HEK293 (cell line): ENCODE data around the gene PLEKHG4B.
A peak's percentile ranks its signal among the peaks of the same experiment; 100 is the strongest.

ENCODE experiments used
- CTCF ChIA-PET: fragments of 350-600 bp; formaldehyde crosslinking; extraction: SDS; loops from one replicate; lab custom pipeline; 2021; ENCODE audit warnings: antibody characterized with exemption; lab: Yijun Ruan, JAX
- POLR2A ChIA-PET: fragments of 300-600 bp; formaldehyde crosslinking; extraction: SDS; loops from one replicate; lab custom pipeline; 2020; ENCODE audit warnings: antibody characterized with exemption, inconsistent platforms; lab: Yijun Ruan, JAX
- H3K27ac ChIP-seq: fragments of 200-500 bp; sonication (Bioruptor generic); 2 replicates; pipeline ENCODE4 v1.5.1; 2014; ENCODE audit warnings: low read depth, low read length, control low read depth, inconsistent platforms; ENCODE audit errors: extremely low read depth
- H3K36me3 ChIP-seq, 2 experiments: fragments of 200-500 bp in 1 of 2; sonication (Bioruptor generic) in 1 of 2; 1 replicate in 1 of 2; 2 replicates in 1 of 2; pipeline ENCODE4 v1.5.1; 2014 to 2017; ENCODE audit warnings: inconsistent platforms in 2 of 2, low read length in 2 of 2; ENCODE audit not compliant: control insufficient read depth in 2 of 2, insufficient read depth in 1 of 2
- H3K4me1 ChIP-seq: fragments of 200-500 bp; sonication (Bioruptor generic); 2 replicates; pipeline ENCODE4 v1.5.1; 2014; ENCODE audit warnings: mild to moderate bottlenecking, low read length, inconsistent platforms; ENCODE audit not compliant: control insufficient read depth, insufficient read depth
- H3K4me3 ChIP-seq: 2 replicates; pipeline ENCODE4 v1.5.1; 2011; ENCODE audit warnings: low read depth, mild to moderate bottlenecking, control low read depth, low read length, moderate library complexity
- H3K9me3 ChIP-seq: fragments of 200-500 bp; sonication (Bioruptor generic); 2 replicates; pipeline ENCODE4 v1.5.1; 2014; ENCODE audit warnings: low read depth, low read length, inconsistent platforms; ENCODE audit not compliant: control insufficient read depth, insufficient read depth
- GLIS2 ChIP-seq: fragments of 450-650 bp; formaldehyde crosslinking; IDR thresholded peaks from 2 replicates; pipeline ENCODE4 v1.5.1; 2016; ENCODE audit warnings: missing biosample characterization, missing genetic modification characterization
- HOXA7 ChIP-seq: sonication (generic); formaldehyde crosslinking; IDR thresholded peaks from 2 replicates; pipeline ENCODE4 v1.8.1; 2022; ENCODE audit warnings: missing genetic modification reagents, borderline replicate concordance
- HOXC10 ChIP-seq: sonication (generic); formaldehyde crosslinking; IDR thresholded peaks from 2 replicates; pipeline ENCODE4 v1.8.1; 2023; ENCODE audit warnings: mild to moderate bottlenecking, missing genetic modification reagents
- KLF1 ChIP-seq: fragments of 450-650 bp; formaldehyde crosslinking; IDR thresholded peaks from 2 replicates; pipeline ENCODE4 v1.5.1; 2016; ENCODE audit warnings: missing biosample characterization, missing genetic modification characterization
- KLF9 ChIP-seq: fragments of 450-650 bp; formaldehyde crosslinking; IDR thresholded peaks from 2 replicates; pipeline ENCODE4 v1.5.1; 2016; ENCODE audit warnings: missing biosample characterization, missing genetic modification characterization, low read depth
- OSR2 ChIP-seq: fragments of 450-650 bp; formaldehyde crosslinking; IDR thresholded peaks from 2 replicates; pipeline ENCODE4 v1.5.1; 2016; ENCODE audit warnings: missing biosample characterization, missing genetic modification characterization
- REST ChIP-seq: fragments of 450-650 bp; formaldehyde crosslinking; IDR thresholded peaks from 2 replicates; pipeline ENCODE4 v1.5.1; 2016; ENCODE audit warnings: missing biosample characterization, missing genetic modification characterization
- SP3 ChIP-seq: fragments of 450-650 bp; formaldehyde crosslinking; IDR thresholded peaks from 2 replicates; pipeline ENCODE4 v1.5.1; 2016; ENCODE audit warnings: missing biosample characterization, missing genetic modification characterization
- ZFHX2 ChIP-seq: fragments of 450-650 bp; formaldehyde crosslinking; conservative IDR thresholded peaks from 2 replicates; pipeline ENCODE4 v1.5.1; 2016; ENCODE audit warnings: missing biosample characterization, missing genetic modification characterization
- ZIC2 ChIP-seq: fragments of 450-650 bp; formaldehyde crosslinking; IDR thresholded peaks from 2 replicates; pipeline ENCODE4 v1.5.1; 2016; ENCODE audit warnings: missing biosample characterization, missing genetic modification characterization
- ZNF121 ChIP-seq: fragments of 450-650 bp; formaldehyde crosslinking; IDR thresholded peaks from 2 replicates; pipeline ENCODE4 v1.5.1; 2016; ENCODE audit warnings: missing biosample characterization, missing genetic modification characterization
- ZNF155 ChIP-seq: fragments of 450-650 bp; formaldehyde crosslinking; IDR thresholded peaks from 2 replicates; pipeline ENCODE4 v1.5.1; 2016; ENCODE audit warnings: missing biosample characterization, missing genetic modification characterization
- ZNF16 ChIP-seq: fragments of 450-650 bp; formaldehyde crosslinking; IDR thresholded peaks from 2 replicates; pipeline ENCODE4 v1.5.1; 2016; ENCODE audit warnings: low read depth, missing biosample characterization, missing genetic modification characterization
- ZNF202 ChIP-seq: fragments of 450-650 bp; formaldehyde crosslinking; IDR thresholded peaks from 2 replicates; pipeline ENCODE4 v1.5.1; 2016; ENCODE audit warnings: missing biosample characterization, missing genetic modification characterization, borderline replicate concordance
- ZNF26 ChIP-seq: fragments of 450-650 bp; formaldehyde crosslinking; IDR thresholded peaks from 2 replicates; pipeline ENCODE4 v1.5.1; 2016; ENCODE audit warnings: missing biosample characterization, missing genetic modification characterization
- ZNF354C ChIP-seq: fragments of 450-650 bp; formaldehyde crosslinking; IDR thresholded peaks from 2 replicates; pipeline ENCODE4 v1.5.1; 2016; ENCODE audit warnings: missing biosample characterization, missing genetic modification characterization, low read depth, borderline replicate concordance
- ZNF37A ChIP-seq: fragments of 450-650 bp; IDR thresholded peaks from 2 replicates; pipeline ENCODE4 v1.5.1; 2018; ENCODE audit warnings: missing biosample characterization, missing genetic modification characterization
- ZNF394 ChIP-seq: fragments of 450-650 bp; formaldehyde crosslinking; IDR thresholded peaks from 2 replicates; pipeline ENCODE4 v1.5.1; 2016; ENCODE audit warnings: missing biosample characterization, missing genetic modification characterization, mild to moderate bottlenecking, moderate library complexity, borderline replicate concordance
- ZNF423 ChIP-seq: fragments of 450-650 bp; formaldehyde crosslinking; IDR thresholded peaks from 2 replicates; pipeline ENCODE4 v1.5.1; 2016; ENCODE audit warnings: missing biosample characterization, missing genetic modification characterization
- ZNF501 ChIP-seq: fragments of 450-650 bp; formaldehyde crosslinking; IDR thresholded peaks from 2 replicates; pipeline ENCODE4 v1.5.1; 2016; ENCODE audit warnings: missing biosample characterization, missing genetic modification characterization
- ZNF530 ChIP-seq: fragments of 450-650 bp; formaldehyde crosslinking; IDR thresholded peaks from 2 replicates; pipeline ENCODE4 v1.5.1; 2016; ENCODE audit warnings: low read depth, missing biosample characterization, missing genetic modification characterization
- ZNF585B ChIP-seq: fragments of 450-650 bp; formaldehyde crosslinking; IDR thresholded peaks from 2 replicates; pipeline ENCODE4 v1.5.1; 2016; ENCODE audit warnings: missing biosample characterization, missing genetic modification characterization
- ZNF629 ChIP-seq: fragments of 450-650 bp; formaldehyde crosslinking; IDR thresholded peaks from 2 replicates; pipeline ENCODE4 v1.5.1; 2017; ENCODE audit warnings: missing biosample characterization, missing genetic modification characterization
- ZNF791 ChIP-seq: fragments of 450-650 bp; formaldehyde crosslinking; IDR thresholded peaks from 2 replicates; pipeline ENCODE4 v1.5.1; 2016; ENCODE audit warnings: missing biosample characterization, missing genetic modification characterization
- ZNF843 ChIP-seq: fragments of 450-650 bp; formaldehyde crosslinking; IDR thresholded peaks from 2 replicates; pipeline ENCODE4 v1.5.1; 2016; ENCODE audit warnings: missing biosample characterization, missing genetic modification characterization
- ZSCAN4 ChIP-seq: fragments of 450-650 bp; formaldehyde crosslinking; IDR thresholded peaks from 2 replicates; pipeline ENCODE4 v1.5.1; 2017; ENCODE audit warnings: missing biosample characterization, missing genetic modification characterization

Gene PLEKHG4B

GRCh38 chr5:89337-90286 is 2.4 kb upstream of the PLEKHG4B start:
- TF ChIP-seq GLIS2 (tag by site-specific recombination) (no peak), ZNF26 (tag by site-specific recombination) (no peak), OSR2 (tag by site-specific recombination) (no peak), SP3 (no peak), ZNF791 (tag by site-specific recombination) (no peak)
- TF ChIP-seq, all 188 proteins: peak for 0
- POLR2A ChIA-PET, result interaction anchor here (1.0 kb wide), 1 partner anchor 128 kb away, joined by 3 read pairs; the partner anchor contains the start of genes CCDC127 and SDHA
- H3K36me3 ChIP-seq, result no peaks in the 10 kb centered on the region
- CTCF ChIA-PET, result interaction anchor here (0.6 to 1.2 kb wide), 3 partner anchors 8 to 792 kb away, joined by 3 read pairs; no protein-coding TSS in a partner anchor
- H3K4me1 ChIP-seq, result peaks cover 11% of the 10 kb centered on the region
- H3K4me3 ChIP-seq, result no peak overlapping the region
- H3K9me3 ChIP-seq, result no peaks in the 10 kb centered on the region
- H3K27ac ChIP-seq, result no peak overlapping the region

- CTCF ChIA-PET, result interaction anchor here (0.6 to 1.2 kb wide), 4 partner anchors 9 to 791 kb away, joined by 3 to 4 read pairs (median 3); no protein-coding TSS in a partner anchor
- Histone ChIP-seq H3K4me3 (no peak overlapping the region), H3K9me3 (no peaks in the 10 kb centered on the region), H3K4me1 (peaks cover 11% of the 10 kb centered on the region), H3K27ac (peak overlapping the region; percentile 70; the same call in 1 of the 2 replicates), H3K36me3 (no peaks in the 10 kb centered on the region)
- POLR2A ChIA-PET, result interaction anchor here (0.9 to 1.1 kb wide), 3 partner anchors 37 to 127 kb away, joined by 3 to 4 read pairs (median 3); partner anchors contain the start of genes CCDC127 and SDHA
- no peak for TF ChIP-seq ZNF354C
- TF ChIP-seq KLF9 (tag by site-specific recombination), result no peak
- no peak for TF ChIP-seq ZNF16
- peak; percentile 72 for TF ChIP-seq GLIS2 (tag by site-specific recombination)
- TF ChIP-seq ZNF629 (tag by site-specific recombination), result no peak
- no peak for TF ChIP-seq ZSCAN4 (tag by site-specific recombination)
- no peak for TF ChIP-seq ZNF202 (tag by site-specific recombination)
- no peak for TF ChIP-seq ZNF423 (tag by site-specific recombination)
- no peak for TF ChIP-seq ZFHX2 (tag by site-specific recombination)
- no peak for TF ChIP-seq ZNF121 (tag by site-specific recombination)
- TF ChIP-seq ZNF394 (tag by site-specific recombination), result no peak
- TF ChIP-seq HOXC10, result no peak
- TF ChIP-seq ZNF585B (tag by site-specific recombination), result no peak
- no peak for TF ChIP-seq ZNF530 (tag by site-specific recombination)
- TF ChIP-seq HOXA7 (CRISPR knock-in tag), result no peak
- TF ChIP-seq ZNF843 (tag by site-specific recombination), result no peak
- no peak for TF ChIP-seq ZNF155 (tag by site-specific recombination)
- peak; percentile 41 for TF ChIP-seq KLF1 (tag by site-specific recombination)
- TF ChIP-seq ZNF37A (tag by site-specific recombination), result no peak
- TF ChIP-seq ZIC2 (tag by site-specific recombination), result peak; percentile 88
- TF ChIP-seq REST, result peak; percentile 88
- no peak for TF ChIP-seq ZNF501 (tag by site-specific recombination)
Measured at GRCh38 chr5:90590-91547, 1.1 kb upstream of the PLEKHG4B start.
